ENCODE data around the gene ATP8B1. TPM values are rescaled to one million over a fixed set of nuclear protein-coding genes. Genes with fewer than 3 reads are reported as not detected.

ATP8B1 gene
- total RNA-seq, 1 donor from 2014 or later: 7.8 TPM

- no peak for DNase-seq (ENCODE audit: low spot score)
Observed at GRCh38 chr18:57794951-57795728, 8.0 kb downstream of the ATP8B1 start.

GRCh38 chr18:57793302-57793986 is 9.7 kb downstream of the ATP8B1 start:
- DNase-seq (ENCODE audit: low spot score): no peak

- DNase-seq (ENCODE audit: low spot score): no peak
Observed at GRCh38 chr18:57792631-57793301, 10.3 kb downstream of the ATP8B1 start.

- DNase-seq (ENCODE audit: low spot score): no peak
Observed at GRCh38 chr18:57791911-57792310, 11.2 kb downstream of the ATP8B1 start.

GRCh38 chr18:57791192-57791591 is 11.9 kb downstream of the ATP8B1 start:
- DNase-seq (ENCODE audit: low spot score): no peak

- DNase-seq (ENCODE audit: low spot score): no peak
Observed at GRCh38 chr18:57790316-57790715, 12.8 kb downstream of the ATP8B1 start.

- no peak for DNase-seq (ENCODE audit: low spot score)
Observed at GRCh38 chr18:57789759-57790158, 13.4 kb downstream of the ATP8B1 start.

- no peak for DNase-seq (ENCODE audit: low spot score)
Observed at GRCh38 chr18:57789090-57789489, 14.0 kb downstream of the ATP8B1 start.

GRCh38 chr18:57787068-57787685 is 15.9 kb downstream of the ATP8B1 start:
- DNase-seq (ENCODE audit: low spot score): no peak

- no peak for DNase-seq (ENCODE audit: low spot score)
Observed at GRCh38 chr18:57785751-57786437, 17.2 kb downstream of the ATP8B1 start.

- DNase-seq (ENCODE audit: low spot score): no peak
Observed at GRCh38 chr18:57784801-57785114, 18.4 kb downstream of the ATP8B1 start.

- DNase-seq (ENCODE audit: low spot score): no peak
Observed at GRCh38 chr18:57784034-57784800, 18.9 kb downstream of the ATP8B1 start.

- DNase-seq (ENCODE audit: low spot score): no peak
Observed at GRCh38 chr18:57782049-57782448, 21.1 kb downstream of the ATP8B1 start.

GRCh38 chr18:57780706-57781347 is 22.3 kb downstream of the ATP8B1 start:
- DNase-seq (ENCODE audit: low spot score): no peak

GRCh38 chr18:57780318-57780705 is 22.8 kb downstream of the ATP8B1 start:
- no peak for DNase-seq (ENCODE audit: low spot score)

GRCh38 chr18:57776767-57777166 is 26.3 kb downstream of the ATP8B1 start:
- no peak for DNase-seq (ENCODE audit: low spot score)

- DNase-seq (ENCODE audit: low spot score): no peak
Observed at GRCh38 chr18:57776354-57776753, 26.8 kb downstream of the ATP8B1 start.

- DNase-seq (ENCODE audit: low spot score): no peak
Observed at GRCh38 chr18:57775937-57776336, 27.2 kb downstream of the ATP8B1 start.

GRCh38 chr18:57772387-57772799 is 30.7 kb downstream of the ATP8B1 start:
- DNase-seq (ENCODE audit: low spot score): no peak

- DNase-seq (ENCODE audit: low spot score): no peak
Observed at GRCh38 chr18:57771626-57772025, 31.5 kb downstream of the ATP8B1 start.
